ENCODE measurements around the gene LILRB4. TPM values are rescaled to one million over a fixed set of nuclear protein-coding genes. Genes with fewer than 3 reads are reported as not detected.

LILRB4 gene
- total RNA-seq, 1 donor from 2014 or later = not detected

GRCh38 chr19:54660306-54660705 lies 2.5 kb upstream of the LILRB4 start:
- Mint-ChIP-seq H3K4me1 (ENCODE audit: unreplicated experiment) (no peaks in the 10 kb centered on the region), H3K36me3 (no peaks in the 10 kb centered on the region), H3K4me3 (no peak overlapping the region), H3K27ac (no peak overlapping the region), H3K27me3 (no peaks in the 10 kb centered on the region), H3K9me3 (no peaks in the 10 kb centered on the region)
- DNase-seq (ENCODE audit: extremely low spot score, unreplicated experiment) = no peak
- TF ChIP-seq CTCF (conservative IDR thresholded peaks at IDR 0.05) = no peak

- H3K4me3 Mint-ChIP-seq = no peak overlapping the region
- H3K27ac Mint-ChIP-seq = no peak overlapping the region
- H3K9me3 Mint-ChIP-seq = no peaks in the 10 kb centered on the region
- no peaks in the 10 kb centered on the region for H3K36me3 Mint-ChIP-seq
- no peaks in the 10 kb centered on the region for H3K27me3 Mint-ChIP-seq
- TF ChIP-seq CTCF (conservative IDR thresholded peaks at IDR 0.05) = no peak
- H3K4me1 Mint-ChIP-seq (ENCODE audit: unreplicated experiment) = no peaks in the 10 kb centered on the region
- no peak for DNase-seq (ENCODE audit: extremely low spot score, unreplicated experiment)
Observed at GRCh38 chr19:54660964-54661363, 1.8 kb upstream of the LILRB4 start.

- no peaks in the 10 kb centered on the region for H3K36me3 Mint-ChIP-seq
- no peaks in the 10 kb centered on the region for H3K9me3 Mint-ChIP-seq
- H3K4me3 Mint-ChIP-seq = no peak overlapping the region
- no peak overlapping the region for H3K27ac Mint-ChIP-seq
- H3K4me1 Mint-ChIP-seq (ENCODE audit: unreplicated experiment) = no peaks in the 10 kb centered on the region
- no peak for DNase-seq (ENCODE audit: extremely low spot score, unreplicated experiment)
- no peaks in the 10 kb centered on the region for H3K27me3 Mint-ChIP-seq
- no peak for TF ChIP-seq CTCF (conservative IDR thresholded peaks at IDR 0.05)
Observed at GRCh38 chr19:54661846-54662481, 821 bp upstream of the LILRB4 start.

- no peak for DNase-seq (ENCODE audit: extremely low spot score, unreplicated experiment)
- Mint-ChIP-seq H3K27me3 (no peaks in the 10 kb centered on the region), H3K9me3 (peaks cover 5% of the 10 kb centered on the region), H3K27ac (no peak overlapping the region), H3K4me1 (ENCODE audit: unreplicated experiment) (no peaks in the 10 kb centered on the region), H3K4me3 (no peak overlapping the region), H3K36me3 (no peaks in the 10 kb centered on the region)
- no peak for TF ChIP-seq CTCF (conservative IDR thresholded peaks at IDR 0.05)
Observed at GRCh38 chr19:54665530-54665929, 2.7 kb downstream of the LILRB4 start.

- H3K9me3 Mint-ChIP-seq = peaks cover 5% of the 10 kb centered on the region
- no peaks in the 10 kb centered on the region for H3K36me3 Mint-ChIP-seq
- no peak overlapping the region for H3K4me3 Mint-ChIP-seq
Observed at GRCh38 chr19:54667217-54667616, 4.4 kb downstream of the LILRB4 start.

More at GRCh38 chr19:54667217-54667616, 4.4 kb downstream of the LILRB4 start:
- Mint-ChIP-seq H3K4me1 (ENCODE audit: unreplicated experiment) (no peaks in the 10 kb centered on the region), H3K27ac (no peak overlapping the region), H3K27me3 (no peaks in the 10 kb centered on the region)
- no peak for TF ChIP-seq CTCF (conservative IDR thresholded peaks at IDR 0.05)
- DNase-seq (ENCODE audit: extremely low spot score, unreplicated experiment) = no peak
